Natural killer cell (primary cell): ENCODE data around the gene ZNF79. TPM values are rescaled to one million over a fixed set of nuclear protein-coding genes. Genes with fewer than 3 reads are reported as not detected.

Experiments
- ATAC-seq, 3 donors: fragments of 150-1000 bp in 2 of 3; fragments of 200-7000 bp in 1 of 3; cut with Tn5 transposase; 1 replicate in 1 of 3; 2 replicates in 2 of 3; pipeline ENCODE4 v1.10.0; 2021; ENCODE audit warnings: mild to moderate bottlenecking in 2 of 3, moderate library complexity in 2 of 3
- DNase-seq, 2 donors: peaks; one replicate each; pipeline versions ENCODE4 v3.0.0 to v3.0.0-alpha.2; 2013 to 2021; ENCODE audit warnings: mixed read lengths in 1 of 2
- H3K27ac ChIP-seq: one replicate; pipeline ENCODE4 v1.5.1; 2013; ENCODE audit warnings: mild to moderate bottlenecking, low read length
- H3K27me3 ChIP-seq: one replicate; pipeline ENCODE4 v1.6.1; 2013; ENCODE audit warnings: low read length; ENCODE audit not compliant: control insufficient read depth, insufficient read depth
- H3K36me3 ChIP-seq: one replicate; pipeline ENCODE4 v1.6.1; 2013; ENCODE audit warnings: low read length; ENCODE audit not compliant: control insufficient read depth, insufficient read depth
- H3K4me1 ChIP-seq: one replicate; pipeline ENCODE4 v1.6.1; 2013; ENCODE audit warnings: low read length; ENCODE audit not compliant: control insufficient read depth, insufficient read depth
- H3K4me3 ChIP-seq: one replicate; pipeline ENCODE4 v1.5.1; 2013; ENCODE audit warnings: low read length
- H3K9me3 ChIP-seq: one replicate; pipeline ENCODE4 v1.6.1; 2013; ENCODE audit warnings: low read length; ENCODE audit not compliant: control insufficient read depth, insufficient read depth
- H3K27ac Mint-ChIP-seq, 2 donors: one replicate each; pipeline ENCODE4 v1.8.0; 2022; ENCODE audit warnings: mild to moderate bottlenecking in 2 of 2, mixed read lengths in 2 of 2, moderate library complexity in 1 of 2
- H3K27me3 Mint-ChIP-seq, 2 donors: one replicate each; pipeline ENCODE4 v1.8.0; 2022; ENCODE audit warnings: low read depth in 2 of 2, mixed read lengths in 2 of 2
- H3K36me3 Mint-ChIP-seq: one replicate; pipeline ENCODE4 v1.8.0; 2022; ENCODE audit warnings: mixed read lengths
- H3K4me1 Mint-ChIP-seq, 2 donors: one replicate each; pipeline ENCODE4 v1.8.0; 2022; ENCODE audit warnings: mixed read lengths in 2 of 2
- H3K4me3 Mint-ChIP-seq: one replicate; pipeline ENCODE4 v1.8.0; 2022; ENCODE audit warnings: mild to moderate bottlenecking, moderate library complexity, mixed read lengths
- H3K9me3 Mint-ChIP-seq, 2 donors: one replicate each; pipeline ENCODE4 v1.8.0; 2022; ENCODE audit warnings: mixed read lengths in 2 of 2
- WGBS: methylation state at CpG from one replicate; pipeline ENCODE4 v1.1.7; 2013; ENCODE audit warnings: missing lambda C conversion rate; ENCODE audit not compliant: insufficient coverage; 5-methylcytosine and 5-hydroxymethylcytosine counted together
- intact Hi-C: fragments of 100-400 bp; cut with micrococcal nuclease; formaldehyde crosslinking; loops from one replicate; pipeline ENCODE4 v1.14.2; 2022
- total RNA-seq, 4 donors: library from RNA; stranded (reverse); fragments of 120-200 nt in 1 of 4; gene quantifications; one replicate each; pipeline versions ENCODE4 v1.2.3 to v1.2.4, GENCODE V29; 2013 to 2022
- TF ChIP-seq, protein P1 (sequence below): fragments of 200-600 bp; IDR thresholded peaks from one replicate; pipeline ENCODE4 v1.8.0; 2022; ENCODE audit warnings: antibody characterized with exemption

The ZNF79 gene
- total RNA-seq: 10 to 100 TPM; 13.8 to 16.1 (median 14.2) TPM
- total RNA-seq (2013): 14.4 TPM

- Mint-ChIP-seq H3K27ac (peak within 1 kb of the TSS; percentile 95 to 99), H3K4me1 (peaks cover 37 to 51% of the 10 kb centered on the region in 2 donors), H3K4me3 (peak within 1 kb of the TSS; percentile 99), H3K27me3 (no peaks in the 10 kb centered on the region), H3K36me3 (no peaks in the 10 kb centered on the region), H3K9me3 (no peaks in the 10 kb centered on the region)
- H3K4me3 ChIP-seq: peak within 1 kb of the TSS; percentile 76
- peaks cover 8% of the 10 kb centered on the region for H3K36me3 ChIP-seq
- ATAC-seq (peak; percentile 90 to 94 (median 93)), DNase-seq (peak; percentile 90 to 94)
- TF ChIP-seq, protein P1, sequence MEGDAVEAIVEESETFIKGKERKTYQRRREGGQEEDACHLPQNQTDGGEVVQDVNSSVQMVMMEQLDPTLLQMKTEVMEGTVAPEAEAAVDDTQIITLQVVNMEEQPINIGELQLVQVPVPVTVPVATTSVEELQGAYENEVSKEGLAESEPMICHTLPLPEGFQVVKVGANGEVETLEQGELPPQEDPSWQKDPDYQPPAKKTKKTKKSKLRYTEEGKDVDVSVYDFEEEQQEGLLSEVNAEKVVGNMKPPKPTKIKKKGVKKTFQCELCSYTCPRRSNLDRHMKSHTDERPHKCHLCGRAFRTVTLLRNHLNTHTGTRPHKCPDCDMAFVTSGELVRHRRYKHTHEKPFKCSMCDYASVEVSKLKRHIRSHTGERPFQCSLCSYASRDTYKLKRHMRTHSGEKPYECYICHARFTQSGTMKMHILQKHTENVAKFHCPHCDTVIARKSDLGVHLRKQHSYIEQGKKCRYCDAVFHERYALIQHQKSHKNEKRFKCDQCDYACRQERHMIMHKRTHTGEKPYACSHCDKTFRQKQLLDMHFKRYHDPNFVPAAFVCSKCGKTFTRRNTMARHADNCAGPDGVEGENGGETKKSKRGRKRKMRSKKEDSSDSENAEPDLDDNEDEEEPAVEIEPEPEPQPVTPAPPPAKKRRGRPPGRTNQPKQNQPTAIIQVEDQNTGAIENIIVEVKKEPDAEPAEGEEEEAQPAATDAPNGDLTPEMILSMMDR: no peak
- H3K27me3 ChIP-seq: no peaks in the 10 kb centered on the region
- no peaks in the 10 kb centered on the region for H3K9me3 ChIP-seq
- under 1% methylated on average over 54 of the region's 54 CpGs for WGBS
- H3K27ac ChIP-seq: peak within 1 kb of the TSS; percentile 62
- intact Hi-C loops: loop anchor here (1.0 to 10.0 kb wide), 3 partner anchors 27 to 139 kb away; partner anchors contain the start of genes LRSAM1, RPL12 and SLC2A8
- peaks cover 27% of the 10 kb centered on the region for H3K4me1 ChIP-seq
Measured at GRCh38 chr9:127423934-127424675, at the start of gene ZNF79. Gene ZNF79, plus strand, starts transcription at chr9:127424382. Its CDS starts 406 bp downstream, at chr9:127424788.

DNA sequence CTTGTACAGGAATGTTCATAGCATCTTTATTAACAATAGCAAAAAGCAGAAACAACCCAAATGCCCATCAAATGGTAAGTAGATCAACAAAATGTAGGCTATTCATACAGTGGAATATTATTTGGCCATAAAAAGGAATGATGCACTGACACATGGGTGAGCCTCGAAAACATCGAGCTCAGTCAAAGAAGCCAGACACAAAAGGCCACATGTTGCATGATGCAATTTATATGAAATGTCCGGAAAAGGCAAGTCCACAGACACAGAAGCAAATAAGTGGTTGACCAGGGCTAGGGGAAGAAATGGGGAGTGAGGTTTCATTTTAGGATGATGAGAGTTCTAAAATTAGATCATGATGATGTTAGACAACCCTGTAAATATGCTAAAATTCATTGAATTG is 43.7 kb upstream of the ZNF79 start:
- no peak for ATAC-seq
- H3K27me3 Mint-ChIP-seq: peaks cover 25 to 48% of the 10 kb centered on the region in 2 donors
- no peak overlapping the region for H3K4me3 ChIP-seq
- H3K9me3 Mint-ChIP-seq: no peaks in the 10 kb centered on the region
- H3K36me3 Mint-ChIP-seq: no peaks in the 10 kb centered on the region
- WGBS: 97% methylated on average over 3 of the region's 3 CpGs
- no peak for DNase-seq
- no peaks in the 10 kb centered on the region for H3K36me3 ChIP-seq
- TF ChIP-seq, protein P1: no peak
- intact Hi-C loops: no loop called here
- H3K27ac ChIP-seq: no peak overlapping the region
- no peaks in the 10 kb centered on the region for H3K4me1 Mint-ChIP-seq
- peaks cover 13% of the 10 kb centered on the region for H3K27me3 ChIP-seq
- no peak overlapping the region for H3K4me3 Mint-ChIP-seq
- H3K27ac Mint-ChIP-seq: no peak overlapping the region
- H3K9me3 ChIP-seq: no peaks in the 10 kb centered on the region
- no peaks in the 10 kb centered on the region for H3K4me1 ChIP-seq

DNA sequence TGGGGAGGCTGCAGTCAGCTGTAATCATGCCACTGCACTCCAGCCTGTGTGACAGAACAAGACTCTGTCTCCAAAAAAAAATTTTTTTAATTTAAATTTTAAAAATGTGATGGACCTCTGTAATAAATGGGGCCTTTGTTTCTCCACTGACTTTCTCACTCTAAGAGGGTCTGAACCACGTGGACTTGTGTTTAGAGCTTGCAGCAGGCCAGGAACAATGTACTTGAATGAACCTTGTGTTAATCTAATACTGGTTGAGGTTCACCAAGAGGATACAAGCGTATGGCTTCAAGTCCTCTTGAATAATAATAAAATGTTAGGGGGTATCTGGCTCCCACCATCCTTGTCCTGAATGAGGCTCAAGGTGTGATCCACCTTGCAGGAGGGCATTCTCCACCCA is 41.6 kb upstream of the ZNF79 start:
- H3K4me1 ChIP-seq: peaks cover 2% of the 10 kb centered on the region
- H3K4me3 ChIP-seq: no peak overlapping the region
- peaks cover 35 to 52% of the 10 kb centered on the region in 2 donors for H3K27me3 Mint-ChIP-seq
- no peaks in the 10 kb centered on the region for H3K9me3 Mint-ChIP-seq
- H3K36me3 ChIP-seq: no peaks in the 10 kb centered on the region
- TF ChIP-seq, protein P1: no peak
- H3K9me3 ChIP-seq: no peaks in the 10 kb centered on the region
- peaks cover 27% of the 10 kb centered on the region for H3K27me3 ChIP-seq
- no peaks in the 10 kb centered on the region for H3K4me1 Mint-ChIP-seq
- no peak for ATAC-seq
- H3K36me3 Mint-ChIP-seq: no peaks in the 10 kb centered on the region
- no peak overlapping the region for H3K27ac ChIP-seq
- intact Hi-C loops: no loop called here
- no peak for DNase-seq
- no peak overlapping the region for H3K27ac Mint-ChIP-seq
- H3K4me3 Mint-ChIP-seq: no peak overlapping the region
- 83% methylated on average over 2 of the region's 2 CpGs for WGBS
